GM23248 (cell line): ENCODE measurements around the gene ANOS1. TPM values are rescaled to one million over a fixed set of nuclear protein-coding genes. Genes with fewer than 3 reads are reported as not detected.

Experiments
- DNase-seq: peaks from one replicate; pipeline ENCODE4 v3.0.0-alpha.2; 2015
- H2AFZ ChIP-seq: fragments of 200-600 bp; sonication (generic); 2 replicates; pipeline ENCODE4 v1.6.1; 2016; ENCODE audit warnings: antibody characterized with exemption
- H3F3A ChIP-seq: fragments of 200-600 bp; sonication (generic); 2 replicates; pipeline ENCODE4 v1.6.1; 2016; ENCODE audit warnings: mild to moderate bottlenecking, antibody characterized with exemption, mixed run types; ENCODE audit not compliant: insufficient read depth
- H3K27ac ChIP-seq: fragments of 200-600 bp; sonication (generic); 2 replicates; pipeline ENCODE4 v1.5.1; 2016; ENCODE audit warnings: mild to moderate bottlenecking
- H3K27me3 ChIP-seq: fragments of 200-600 bp; sonication (generic); replicated peaks from 2 replicates; pipeline ENCODE4 v1.6.1; 2016; ENCODE audit warnings: mild to moderate bottlenecking; ENCODE audit not compliant: insufficient read depth
- H3K36me3 ChIP-seq: fragments of 200-600 bp; sonication (generic); 2 replicates; pipeline ENCODE4 v1.6.1; 2016; ENCODE audit warnings: low read depth, mild to moderate bottlenecking
- H3K4me1 ChIP-seq: fragments of 200-600 bp; sonication (generic); 2 replicates; pipeline ENCODE4 v1.6.1; 2016; ENCODE audit warnings: mild to moderate bottlenecking; ENCODE audit not compliant: insufficient read depth
- H3K4me2 ChIP-seq: fragments of 200-600 bp; sonication (generic); one replicate; pipeline ENCODE4 v1.6.1; 2016; ENCODE audit warnings: mild to moderate bottlenecking; ENCODE audit not compliant: unreplicated experiment
- H3K4me3 ChIP-seq: fragments of 200-600 bp; sonication (generic); 2 replicates; pipeline ENCODE4 v1.5.1; 2016; ENCODE audit warnings: mild to moderate bottlenecking
- H3K79me2 ChIP-seq: fragments of 200-600 bp; sonication (generic); 2 replicates; pipeline ENCODE4 v1.6.1; 2016; ENCODE audit warnings: mild to moderate bottlenecking; ENCODE audit not compliant: insufficient read depth
- H3K9ac ChIP-seq: fragments of 200-600 bp; sonication (generic); 2 replicates; pipeline ENCODE4 v1.6.1; 2016; ENCODE audit warnings: mild to moderate bottlenecking
- H3K9me2 ChIP-seq: fragments of 200-600 bp; sonication (generic); 2 replicates; pipeline ENCODE4 v1.6.1; 2016; ENCODE audit warnings: mixed run types, mild to moderate bottlenecking, moderate library complexity; ENCODE audit not compliant: insufficient read depth
- H3K9me3 ChIP-seq: fragments of 200-600 bp; sonication (generic); one replicate; pipeline ENCODE4 v1.6.1; 2017; ENCODE audit warnings: low read depth
- H4K20me1 ChIP-seq: fragments of 200-600 bp; sonication (generic); 2 replicates; pipeline ENCODE4 v1.6.0; 2016; ENCODE audit not compliant: insufficient read depth
- EZH2 ChIP-seq: fragments of 200-600 bp; sonication (generic); IDR thresholded peaks from 2 replicates; pipeline ENCODE4 v1.6.1; 2018; ENCODE audit warnings: antibody characterized with exemption, mild to moderate bottlenecking; ENCODE audit not compliant: insufficient read depth, poor library complexity, severe bottlenecking
- EZH2phosphoT487 ChIP-seq: fragments of 200-600 bp; sonication (generic); IDR thresholded peaks from 2 replicates; pipeline ENCODE4 v1.6.1; 2018; ENCODE audit warnings: antibody characterized with exemption, moderate library complexity, mild to moderate bottlenecking, low read depth; ENCODE audit not compliant: insufficient read depth
- WGBS, 2 experiments: methylation state at CpG; one replicate each; pipeline ENCODE4 v1.1.6; 2015 to 2017; ENCODE audit warnings: low lambda C conversion rate in 2 of 2, low coverage in 1 of 2; ENCODE audit errors: missing lambda C conversion rate in 2 of 2; 5-methylcytosine and 5-hydroxymethylcytosine counted together
- in situ Hi-C: fragments of 300-500 bp; cut with MboI; formaldehyde crosslinking; loops from 2 replicates; pipeline ENCODE4 v1.15.0; 2020
- polyA plus RNA-seq: library from polyadenylated mRNA; unstranded; fragments of >200 nt; fragmentation: Nextera tagmentation; extraction: Ambion mirVana; gene quantifications from 2 replicates; pipeline ENCODE4 v1.2.1, GENCODE V29; 2016
- total RNA-seq: library from RNA; depleted of rRNA; stranded (reverse); fragments of >200 nt; shearing (Covaris generic); gene quantifications from 2 replicates; pipeline ENCODE4 v1.2.3, GENCODE V29; 2014

The ANOS1 gene
- total and polyA plus RNA-seq, 2 experiments from 2014 or later: not detected

DNA sequence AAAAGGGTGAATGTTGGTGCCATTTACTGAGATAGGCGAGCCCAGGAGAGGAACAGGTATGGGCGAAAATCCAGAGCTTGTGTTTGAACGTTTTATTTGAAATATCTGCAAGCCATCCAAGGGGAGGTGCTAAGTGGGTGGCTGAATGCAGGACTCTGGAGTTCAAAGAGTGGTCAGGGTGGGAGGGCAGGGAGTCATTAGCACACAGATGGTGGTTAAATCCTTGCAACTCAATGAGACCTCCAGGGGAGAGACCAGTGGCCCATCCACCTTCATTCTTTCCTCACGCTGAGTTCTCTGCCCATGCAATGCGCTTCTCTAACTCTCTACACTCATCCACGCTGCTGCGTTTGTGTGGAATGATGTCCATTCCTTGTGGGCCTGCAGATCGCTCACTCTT lies 166.2 kb downstream of the ANOS1 start:
- Histone ChIP-seq H3F3A (no peaks in the 10 kb centered on the region), H3K79me2 (no peaks in the 10 kb centered on the region), H3K27ac (no peak overlapping the region), H2AFZ (no peak overlapping the region), H3K9ac (no peak overlapping the region), H3K9me2 (no peaks in the 10 kb centered on the region), H4K20me1 (no peaks in the 10 kb centered on the region), H3K36me3 (no peaks in the 10 kb centered on the region), H3K27me3 (no peaks in the 10 kb centered on the region), H3K4me3 (no peak overlapping the region), H3K4me1 (no peaks in the 10 kb centered on the region), H3K9me3 (no peaks in the 10 kb centered on the region), H3K4me2 (no peak overlapping the region)
- in situ Hi-C loops: no loop called here
- WGBS, 2 experiments: 16 to 22% methylated on average over 7 to 8 of the region's 8 CpGs
- DNase-seq: no peak
- TF ChIP-seq EZH2 (no peak), EZH2phosphoT487 (no peak)

- Histone ChIP-seq H3K9me3 (no peaks in the 10 kb centered on the region), H3K36me3 (no peaks in the 10 kb centered on the region), H3K27ac (no peak overlapping the region), H3K4me3 (no peak overlapping the region), H3K4me2 (no peak overlapping the region), H3K27me3 (no peaks in the 10 kb centered on the region), H3K79me2 (no peaks in the 10 kb centered on the region), H4K20me1 (no peaks in the 10 kb centered on the region), H3K9ac (no peak overlapping the region), H2AFZ (no peak overlapping the region), H3K9me2 (no peaks in the 10 kb centered on the region), H3K4me1 (no peaks in the 10 kb centered on the region), H3F3A (no peaks in the 10 kb centered on the region)
- in situ Hi-C loops: no loop called here
- no peak for TF ChIP-seq EZH2
- TF ChIP-seq EZH2phosphoT487: no peak
- DNase-seq: no peak
- 14 to 21% methylated on average over 1 of the region's 1 CpG for WGBS, 2 experiments
These were observed 183.5 kb downstream of the ANOS1 start for GRCh38 chrX:8548446-8548845.

- Histone ChIP-seq H3K9me3 (no peaks in the 10 kb centered on the region), H3K4me3 (no peak overlapping the region), H3K4me2 (no peak overlapping the region), H3K79me2 (no peaks in the 10 kb centered on the region), H3K27ac (no peak overlapping the region), H3K36me3 (no peaks in the 10 kb centered on the region), H2AFZ (no peak overlapping the region), H3K4me1 (no peaks in the 10 kb centered on the region), H3K27me3 (no peaks in the 10 kb centered on the region), H3K9ac (no peak overlapping the region), H3K9me2 (no peaks in the 10 kb centered on the region), H3F3A (no peaks in the 10 kb centered on the region), H4K20me1 (no peaks in the 10 kb centered on the region)
- in situ Hi-C loops: no loop called here
- TF ChIP-seq EZH2 (no peak), EZH2phosphoT487 (no peak)
- DNase-seq: no peak
- WGBS, 2 experiments: 32 to 34% methylated on average over 4 of the region's 4 CpGs
These were observed 185.2 kb downstream of the ANOS1 start for GRCh38 chrX:8546715-8547114.

DNA sequence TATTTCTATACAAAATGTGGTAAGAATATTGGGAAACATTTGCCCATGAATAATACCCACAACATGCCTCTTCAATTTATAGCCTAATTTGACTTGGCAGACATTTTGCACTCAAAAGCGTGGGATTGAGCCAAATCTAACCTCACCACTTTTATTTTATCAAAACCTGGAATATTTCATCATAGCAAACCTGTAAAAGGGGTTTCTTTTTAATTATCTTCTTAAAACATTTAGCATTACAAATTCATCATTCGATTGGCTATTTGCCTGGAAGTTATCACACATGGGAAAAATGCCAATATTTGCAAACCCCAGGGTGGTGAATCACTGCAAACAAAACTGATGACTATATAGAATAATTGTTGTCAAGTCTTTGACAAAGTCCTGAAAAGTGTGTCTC lies 211.1 kb downstream of the ANOS1 start:
- H3K9me3 ChIP-seq: no peaks in the 10 kb centered on the region
- no peaks in the 10 kb centered on the region for H3K79me2 ChIP-seq
- DNase-seq: no peak
- no peaks in the 10 kb centered on the region for H3K36me3 ChIP-seq
- H2AFZ ChIP-seq: no peak overlapping the region
- no peak overlapping the region for H3K4me2 ChIP-seq
- H3K27me3 ChIP-seq: no peaks in the 10 kb centered on the region
- no peaks in the 10 kb centered on the region for H3K9me2 ChIP-seq
- 0% methylated on average over 2 of the region's 2 CpGs for WGBS, 2 experiments
- H3F3A ChIP-seq: no peaks in the 10 kb centered on the region
- in situ Hi-C loops: no loop called here
- no peak overlapping the region for H3K27ac ChIP-seq
- no peaks in the 10 kb centered on the region for H3K4me1 ChIP-seq
- TF ChIP-seq EZH2phosphoT487 (no peak), EZH2 (no peak)
- no peaks in the 10 kb centered on the region for H4K20me1 ChIP-seq
- no peak overlapping the region for H3K9ac ChIP-seq
- H3K4me3 ChIP-seq: no peak overlapping the region

GRCh38 chrX:8520178-8520577 lies 211.8 kb downstream of the ANOS1 start:
- Histone ChIP-seq H3K4me1 (no peaks in the 10 kb centered on the region), H3K4me2 (no peak overlapping the region), H3K9me2 (no peaks in the 10 kb centered on the region), H3K36me3 (no peaks in the 10 kb centered on the region), H2AFZ (no peak overlapping the region), H3K4me3 (no peak overlapping the region), H3K9ac (no peak overlapping the region), H3K79me2 (no peaks in the 10 kb centered on the region), H3F3A (no peaks in the 10 kb centered on the region), H3K27me3 (no peaks in the 10 kb centered on the region), H3K9me3 (no peaks in the 10 kb centered on the region), H4K20me1 (no peaks in the 10 kb centered on the region), H3K27ac (no peak overlapping the region)
- TF ChIP-seq EZH2 (no peak), EZH2phosphoT487 (no peak)
- no peak for DNase-seq
- 0 to 6% methylated on average over 3 of the region's 3 CpGs for WGBS, 2 experiments
- in situ Hi-C loops: no loop called here
